HG02588 (cell line): ENCODE results near the gene GCLC.
"Not testable (repeated sequence)": the region's sequence is repeated elsewhere in the genome, so short reads cannot be mapped to it uniquely, and the experiment has no call there.

ENCODE experiments used
- ATAC-seq: cut with Tn5 transposase; IDR thresholded peaks from one replicate; pipeline ENCODE4 v1.9.1; 2021; ENCODE audit warnings: mild to moderate bottlenecking, moderate library complexity; ENCODE audit not compliant: unreplicated experiment

The GCLC gene

DNA sequence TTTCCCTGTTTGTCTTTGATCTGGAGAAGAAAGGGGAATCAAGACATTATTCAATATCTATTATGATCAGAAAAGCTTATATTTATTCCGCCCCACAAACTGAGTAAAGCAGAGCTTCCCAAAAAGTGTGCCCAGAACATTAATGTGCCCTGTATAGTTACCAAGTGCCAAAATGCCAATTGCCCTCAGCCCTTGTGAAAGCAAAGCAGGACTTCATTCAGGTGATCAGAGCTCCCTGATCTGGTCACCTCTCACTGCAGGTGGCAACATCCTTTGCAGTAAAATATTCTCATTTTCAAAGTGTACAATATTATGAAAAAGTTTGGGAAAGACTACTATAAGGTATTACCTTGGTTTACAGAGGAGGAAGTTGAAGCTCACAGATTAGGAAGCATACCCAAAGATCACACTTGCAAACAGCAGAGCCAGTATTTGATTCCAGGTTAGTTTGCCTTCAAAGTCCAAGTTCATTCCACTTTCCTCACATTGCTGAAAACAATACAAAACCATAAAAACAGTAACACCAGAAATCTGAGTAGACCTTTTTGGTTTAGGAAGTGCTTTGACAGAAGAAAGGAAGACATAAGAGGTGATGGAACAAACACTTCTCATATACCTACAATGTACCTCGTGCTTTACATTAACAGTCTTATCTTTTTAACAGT lies 19.6 kb upstream of the GCLC start:
- ATAC-seq, result no peak

DNA sequence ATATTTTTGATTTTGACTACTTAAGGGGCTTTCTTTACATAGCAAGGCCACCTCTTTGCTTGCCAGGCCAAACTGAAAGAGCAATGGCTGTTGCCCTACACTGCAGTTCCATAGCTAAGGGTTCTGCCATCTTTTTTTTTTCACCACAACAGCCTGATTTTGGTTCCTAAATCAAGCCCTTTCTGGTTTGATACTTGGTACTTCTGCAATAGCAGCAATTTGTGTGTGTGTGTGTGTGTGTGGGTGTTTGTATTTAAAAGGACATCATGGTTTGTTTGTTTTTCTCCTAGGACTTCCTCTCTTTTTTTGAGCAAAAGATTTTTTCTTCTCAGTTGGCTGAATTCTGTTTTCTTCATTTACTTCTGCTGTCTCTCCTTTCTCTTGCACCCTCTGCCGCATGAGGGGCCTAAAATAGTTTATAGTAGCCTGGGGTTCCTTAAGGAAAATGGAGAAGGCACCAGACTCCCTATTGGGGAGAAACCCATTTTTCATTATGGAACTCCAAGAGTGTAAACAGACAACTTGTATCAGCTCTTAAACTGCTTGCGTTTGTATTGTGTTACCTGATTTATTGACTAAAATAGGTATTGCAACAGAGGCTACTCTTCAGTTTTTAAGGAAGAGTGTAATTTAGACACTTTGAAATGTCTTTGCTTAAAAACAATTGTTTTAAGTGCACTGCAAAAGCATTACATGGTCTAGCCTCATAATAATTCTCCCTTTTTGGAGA lies 12.2 kb upstream of the GCLC start:
- ATAC-seq, result no peak

DNA sequence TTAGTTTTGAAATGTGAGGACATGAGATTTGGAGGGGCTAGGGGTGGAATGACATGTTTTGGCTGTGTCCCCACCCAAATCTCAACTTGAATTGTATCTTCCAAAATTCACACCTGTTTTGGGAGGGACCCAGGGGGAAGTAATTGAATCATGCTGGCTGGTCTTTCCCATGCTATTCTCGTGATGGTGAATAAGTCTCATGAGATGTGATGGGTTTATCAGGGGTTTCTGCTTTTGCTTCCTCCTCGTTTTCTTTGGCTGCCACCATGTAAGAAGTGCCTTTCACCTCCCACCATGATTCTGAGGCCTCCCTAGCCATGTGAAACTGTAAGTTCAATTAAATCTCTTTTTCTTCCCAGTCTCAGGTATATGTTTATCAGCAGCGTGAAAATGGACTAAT lies 8.7 kb upstream of the GCLC start:
- ATAC-seq, result not testable (repeated sequence)

DNA sequence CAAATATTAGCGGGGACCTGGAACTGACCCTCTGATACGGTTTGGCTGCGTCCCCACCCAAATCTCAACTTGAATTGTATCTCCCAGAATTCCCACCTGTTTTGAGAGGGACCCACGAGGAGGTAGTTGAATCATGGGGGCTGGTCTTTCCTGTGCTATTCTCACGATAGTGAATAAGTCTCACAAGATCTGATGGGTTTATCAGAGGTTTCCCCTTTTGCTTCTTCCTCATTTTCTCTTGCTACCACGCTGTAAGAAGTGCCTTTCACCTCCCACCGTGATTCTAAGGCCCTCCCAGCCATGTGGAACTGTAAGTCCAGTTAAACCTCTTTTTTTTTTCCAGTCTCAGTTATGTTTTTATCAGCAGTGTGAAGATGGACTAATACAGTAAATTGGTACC lies 6.8 kb upstream of the GCLC start:
- ATAC-seq, result not testable (repeated sequence)

DNA sequence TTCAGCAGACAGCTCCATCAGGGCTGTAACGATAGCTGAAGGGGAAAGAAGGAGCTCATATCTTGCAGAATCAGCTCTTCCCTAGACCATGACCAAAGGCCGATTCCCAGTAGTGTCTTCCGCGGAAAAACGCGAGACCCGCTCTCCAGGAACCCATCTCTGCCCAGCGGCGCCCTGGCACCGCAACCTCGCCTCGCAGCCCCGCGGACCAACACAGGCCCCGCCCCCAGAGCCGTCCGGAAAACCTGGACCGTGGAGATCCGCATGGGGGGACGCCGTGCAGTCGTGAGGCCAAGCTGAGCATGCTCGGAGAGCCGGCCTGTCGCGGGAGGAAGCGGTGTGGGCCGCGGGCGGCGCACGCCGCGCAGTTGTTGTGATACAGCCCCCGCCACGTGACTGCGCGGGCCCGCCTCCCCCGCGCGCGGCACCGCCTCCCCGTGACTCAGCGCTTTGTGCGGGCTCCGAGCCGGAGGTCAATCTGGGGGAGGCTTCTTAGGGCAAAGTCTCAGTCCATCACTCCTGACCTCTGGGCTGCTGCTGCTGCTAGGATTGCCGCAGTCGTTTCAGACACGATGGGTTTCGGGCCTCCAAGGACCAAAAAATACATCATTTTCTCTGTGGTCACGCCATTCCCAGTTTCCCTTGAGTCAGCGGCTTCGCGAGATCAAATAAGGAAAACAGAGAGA lies 3.1 kb upstream of the GCLC start:
- ATAC-seq, result peak; percentile 76

DNA sequence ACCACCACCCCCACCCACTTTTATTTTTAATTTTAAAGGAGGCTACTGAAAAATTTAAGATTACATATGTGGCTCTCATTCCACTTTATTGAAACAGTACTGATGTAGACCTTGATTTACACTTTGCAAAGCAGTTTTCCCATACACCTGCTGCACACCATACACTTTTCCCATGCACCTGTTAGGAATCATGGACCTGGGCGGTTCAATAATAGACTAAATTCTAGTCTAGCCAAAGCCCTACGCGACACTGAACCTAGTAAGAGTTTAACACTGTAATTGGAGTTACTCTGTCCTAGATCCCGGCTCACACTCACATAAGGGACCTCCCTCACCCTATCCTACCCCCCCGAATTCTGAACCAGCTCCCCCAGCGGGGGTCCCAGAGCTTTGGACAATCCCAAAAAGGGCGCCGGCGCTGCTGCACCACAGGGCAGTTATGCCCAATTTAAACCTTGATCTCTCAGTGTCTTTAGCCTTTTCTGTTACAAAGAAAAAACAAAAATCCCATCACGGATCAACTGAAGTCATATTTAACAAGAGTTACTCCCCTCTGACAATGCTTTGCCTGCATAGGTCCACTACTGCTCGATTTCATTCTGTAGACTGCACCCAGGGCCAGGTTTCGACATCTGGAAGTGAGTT lies 2.4 kb upstream of the GCLC start:
- ATAC-seq, result no peak

DNA sequence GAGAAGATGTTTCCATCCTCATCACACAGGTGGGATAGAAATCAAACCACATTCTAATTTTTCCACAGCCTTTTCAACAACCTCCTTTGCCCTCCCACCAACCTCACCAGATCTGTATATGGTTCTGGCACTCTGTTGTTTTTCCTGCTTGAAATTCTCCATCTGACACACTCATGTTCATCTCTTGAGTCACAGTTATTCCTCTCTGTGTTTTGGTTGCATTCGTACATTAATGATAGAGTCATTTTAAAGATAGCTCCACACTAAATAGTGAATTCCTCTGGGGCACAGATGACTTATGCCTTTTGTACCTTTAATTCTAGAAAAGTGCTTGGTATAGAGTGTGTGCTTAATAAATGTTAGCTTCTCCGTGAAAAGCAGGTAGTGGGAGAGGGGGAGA lies 1.4 kb upstream of the GCLC start:
- no peak for ATAC-seq

DNA sequence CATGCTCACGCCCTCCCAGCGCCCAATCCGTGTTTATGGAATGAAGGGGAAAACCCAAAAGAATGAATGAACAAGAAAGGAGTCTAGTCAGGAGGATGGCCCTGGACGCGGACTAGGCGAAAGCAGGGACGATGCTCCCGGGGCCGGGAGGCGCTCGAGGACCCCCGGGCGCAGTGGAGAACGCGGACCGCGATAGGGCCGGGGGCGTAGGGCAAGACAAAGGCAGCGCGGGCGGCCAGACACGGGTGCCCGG lies 758 bp downstream of the GCLC start:
- ATAC-seq, result no peak

DNA sequence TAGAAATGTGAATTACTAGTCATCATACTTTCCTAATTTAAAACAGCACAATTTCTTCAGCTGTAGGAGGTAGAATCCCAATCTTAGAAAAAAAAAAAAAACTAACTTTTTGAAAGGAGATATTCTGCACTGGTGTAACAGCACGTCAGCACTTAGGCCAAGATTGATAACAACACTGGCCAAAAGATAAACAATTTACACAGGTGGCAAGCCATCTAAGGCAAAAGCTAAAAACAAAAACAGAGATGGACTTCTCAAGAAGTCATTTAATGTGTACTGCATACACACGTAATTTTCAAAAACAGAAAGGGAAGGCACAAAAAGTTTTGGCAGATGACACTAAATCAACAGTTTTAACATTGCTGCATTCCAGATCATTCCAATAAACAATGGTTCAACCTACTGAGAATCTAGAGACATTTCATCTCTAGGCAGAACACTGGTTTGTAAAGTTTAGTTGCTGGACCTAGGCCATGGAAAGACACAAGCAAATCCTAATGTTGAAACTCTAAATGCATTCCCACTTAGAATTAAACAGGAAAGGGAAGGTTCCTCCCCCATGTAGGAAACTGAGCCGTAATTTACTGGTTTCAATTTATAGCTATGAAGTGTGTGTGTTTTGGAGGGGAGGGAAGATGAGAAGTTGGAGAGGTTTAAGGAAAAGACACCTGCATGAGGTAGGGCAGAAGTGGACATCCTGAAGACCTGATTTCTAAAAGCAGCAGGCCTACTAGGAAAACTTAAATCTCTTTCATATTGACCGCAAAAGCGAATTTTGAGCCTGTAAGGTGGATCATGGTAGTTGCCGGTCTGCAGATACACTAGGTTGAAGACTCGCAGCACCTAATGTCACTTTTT lies 1.3 kb downstream of the GCLC start:
- no peak for ATAC-seq

DNA sequence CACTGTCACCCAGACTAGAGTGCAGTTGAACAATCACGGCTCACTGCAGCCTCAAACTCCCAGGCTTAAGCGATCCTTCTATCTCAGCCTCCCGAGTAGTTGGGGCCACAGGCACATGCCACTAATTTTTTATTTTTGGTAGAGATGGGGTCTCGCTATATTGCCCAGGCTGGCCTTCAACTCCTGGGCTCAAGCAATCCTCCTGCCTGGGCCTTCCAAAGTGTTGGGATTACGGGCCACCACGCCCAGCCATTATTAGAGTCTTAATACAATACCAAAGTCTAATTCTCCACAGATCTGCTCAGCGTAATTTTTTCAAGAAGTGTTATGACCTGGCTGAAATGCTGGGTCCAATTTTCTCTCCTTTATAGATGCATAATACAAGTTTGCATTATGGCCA lies 3.0 kb downstream of the GCLC start:
- no peak for ATAC-seq

DNA sequence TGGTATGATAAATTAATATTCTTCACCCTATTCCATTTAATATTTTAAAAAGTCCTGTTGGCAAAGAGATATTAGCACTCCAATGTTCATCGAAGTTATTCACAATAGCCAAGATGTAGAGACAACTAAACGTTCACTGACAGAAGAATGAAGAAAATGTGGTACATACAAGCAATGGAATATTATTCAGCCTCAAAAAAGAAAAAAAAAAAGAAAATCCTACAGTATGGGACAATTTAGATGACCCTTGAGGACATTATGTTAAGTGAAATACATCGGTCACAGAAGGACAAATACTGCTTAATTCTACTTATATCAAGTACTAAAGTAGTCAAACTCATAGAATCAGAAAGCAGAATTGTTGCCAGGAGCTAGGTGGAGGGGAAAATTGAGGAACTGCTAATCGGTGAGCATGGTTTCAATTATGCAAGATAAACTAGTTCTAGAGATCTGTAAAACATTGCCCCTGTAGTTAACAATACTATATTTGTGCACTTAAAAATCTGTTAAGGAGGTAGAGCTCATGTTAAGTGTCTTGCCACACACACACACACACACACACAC lies 4.7 kb downstream of the GCLC start:
- no peak for ATAC-seq

DNA sequence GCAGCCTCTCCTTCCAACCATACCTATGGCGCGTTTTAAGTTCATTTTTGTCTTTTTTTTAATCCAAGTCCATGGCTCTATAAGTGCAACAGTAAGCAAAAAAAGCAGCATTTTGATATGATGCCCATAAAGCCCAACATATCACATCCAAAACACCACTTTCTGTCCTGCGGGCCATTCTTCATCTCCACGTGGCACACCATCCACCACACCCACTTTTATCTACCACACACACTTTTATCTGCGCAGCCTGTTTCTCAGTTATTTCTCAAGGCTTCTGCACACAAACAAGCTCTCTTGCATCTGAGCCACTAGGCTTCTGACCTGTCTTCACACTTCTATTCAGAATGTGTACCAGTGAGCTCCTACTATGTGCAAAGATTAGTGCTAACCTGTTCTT lies 5.3 kb downstream of the GCLC start:
- ATAC-seq, result no peak

DNA sequence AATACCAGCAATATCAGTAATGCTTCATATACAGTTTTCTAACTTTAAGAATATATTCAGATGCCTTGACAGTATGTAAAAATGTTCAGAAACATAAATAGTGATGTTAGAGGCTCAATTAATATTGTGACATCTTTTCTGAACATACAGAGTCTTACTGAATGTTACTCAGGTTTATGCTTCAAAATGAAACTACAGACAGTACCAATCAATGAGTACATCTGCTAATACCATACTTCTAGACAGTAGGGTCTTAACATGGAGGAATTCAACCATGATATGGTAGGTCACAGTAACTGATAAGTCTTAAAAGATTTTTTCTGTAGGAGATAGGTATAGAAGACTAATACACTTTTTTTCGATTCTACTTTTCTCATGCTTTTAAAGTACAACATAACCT lies 8.3 kb downstream of the GCLC start:
- ATAC-seq, result no peak

DNA sequence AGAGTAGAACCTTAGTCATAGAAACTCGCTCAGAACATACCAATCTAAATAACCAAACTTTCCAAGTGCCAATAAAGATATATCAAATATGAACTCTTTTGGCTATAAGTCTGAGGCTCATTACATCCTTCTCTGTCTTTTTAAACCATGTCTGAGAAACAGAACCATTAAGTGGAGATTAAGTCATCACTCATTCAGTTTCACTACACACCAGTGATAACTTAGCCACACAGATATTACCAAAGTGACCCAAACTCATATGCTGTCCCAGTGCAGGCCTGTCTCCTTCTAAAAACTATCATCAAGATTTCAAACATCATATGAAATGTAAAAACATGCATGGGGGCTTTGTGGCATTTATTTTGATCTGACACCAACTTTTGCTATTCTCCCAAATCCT lies 12.0 kb downstream of the GCLC start:
- ATAC-seq, result no peak

DNA sequence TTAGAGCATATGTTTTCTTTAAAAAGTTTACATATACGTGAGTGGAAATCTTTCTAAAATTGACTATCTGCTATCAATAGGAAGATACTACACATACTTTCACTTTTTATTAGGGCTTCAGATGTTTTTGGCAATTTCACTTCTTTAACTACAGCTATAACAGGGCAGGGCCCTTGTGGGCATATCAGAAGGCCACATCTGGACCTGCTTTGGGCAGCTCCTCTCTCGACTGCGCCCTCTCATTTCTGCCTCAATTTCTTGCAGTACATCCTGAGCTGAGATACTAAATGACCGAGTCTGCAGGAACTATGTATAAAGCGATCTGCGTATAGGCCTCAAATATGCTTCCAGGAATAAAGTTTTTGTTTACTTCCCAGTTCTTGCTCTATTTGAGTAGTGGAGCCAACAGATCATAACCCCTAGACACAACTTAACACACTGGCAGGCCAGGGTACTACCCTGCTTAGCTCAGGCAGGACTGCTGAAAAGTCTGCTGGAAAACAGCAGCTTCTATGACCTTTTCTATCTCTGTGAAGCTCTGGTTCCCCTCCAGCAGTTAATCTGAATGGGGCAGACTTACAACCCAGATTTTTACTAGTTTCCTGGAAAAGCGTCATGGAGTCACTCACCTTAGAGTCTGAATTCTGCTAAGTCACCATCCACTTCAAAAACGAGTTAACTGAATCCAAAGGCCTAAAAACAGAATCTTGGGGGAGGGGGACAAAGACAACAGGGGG lies 12.7 kb downstream of the GCLC start:
- no peak for ATAC-seq

DNA sequence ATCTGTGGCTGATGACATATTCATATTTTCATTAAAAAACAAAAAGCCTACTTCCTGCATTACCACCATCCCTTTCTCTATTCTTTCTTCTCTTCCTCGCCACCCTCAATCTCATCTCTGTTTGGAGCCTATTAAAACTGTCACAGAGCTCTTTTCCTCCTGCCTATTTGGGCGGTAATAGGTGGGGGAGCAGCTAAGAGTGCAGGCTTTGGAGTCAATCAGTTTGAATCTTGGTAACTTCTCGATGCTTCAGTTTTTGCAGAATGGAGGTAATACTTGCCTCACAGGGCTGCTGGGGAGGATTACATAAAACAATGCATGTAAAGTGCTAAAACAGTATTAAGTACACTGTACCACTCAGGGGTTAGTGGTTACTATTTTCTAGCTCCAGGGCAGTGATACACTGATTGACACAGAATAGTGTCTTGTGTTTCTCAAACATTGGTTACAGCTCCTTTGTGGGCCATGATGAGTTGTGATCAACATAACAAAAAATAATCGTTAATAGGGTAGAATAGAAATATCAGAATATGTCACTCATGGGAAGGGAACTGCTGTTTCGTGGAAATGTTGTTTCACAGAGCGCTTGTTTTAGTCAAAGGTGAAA lies 14.0 kb downstream of the GCLC start:
- ATAC-seq, result no peak

DNA sequence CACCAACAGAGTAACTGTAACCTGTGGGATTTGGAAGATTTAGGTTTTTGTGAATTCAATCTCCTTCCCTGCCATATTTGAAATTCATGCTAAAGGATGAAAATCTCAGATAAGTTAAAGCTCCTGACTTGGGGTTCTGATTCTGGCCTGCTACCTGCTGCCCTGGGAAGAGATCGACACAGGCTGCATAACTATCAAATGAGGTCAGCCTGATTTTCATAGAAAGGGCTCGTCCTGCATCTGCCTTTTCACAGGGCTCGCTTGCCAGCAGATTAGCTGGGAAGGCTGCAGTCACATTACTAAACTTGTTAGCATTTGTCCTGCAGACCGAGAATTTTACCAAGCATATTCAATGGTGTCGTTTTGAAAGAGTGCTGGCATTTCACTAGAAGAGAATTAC lies 14.6 kb downstream of the GCLC start:
- no peak for ATAC-seq

DNA sequence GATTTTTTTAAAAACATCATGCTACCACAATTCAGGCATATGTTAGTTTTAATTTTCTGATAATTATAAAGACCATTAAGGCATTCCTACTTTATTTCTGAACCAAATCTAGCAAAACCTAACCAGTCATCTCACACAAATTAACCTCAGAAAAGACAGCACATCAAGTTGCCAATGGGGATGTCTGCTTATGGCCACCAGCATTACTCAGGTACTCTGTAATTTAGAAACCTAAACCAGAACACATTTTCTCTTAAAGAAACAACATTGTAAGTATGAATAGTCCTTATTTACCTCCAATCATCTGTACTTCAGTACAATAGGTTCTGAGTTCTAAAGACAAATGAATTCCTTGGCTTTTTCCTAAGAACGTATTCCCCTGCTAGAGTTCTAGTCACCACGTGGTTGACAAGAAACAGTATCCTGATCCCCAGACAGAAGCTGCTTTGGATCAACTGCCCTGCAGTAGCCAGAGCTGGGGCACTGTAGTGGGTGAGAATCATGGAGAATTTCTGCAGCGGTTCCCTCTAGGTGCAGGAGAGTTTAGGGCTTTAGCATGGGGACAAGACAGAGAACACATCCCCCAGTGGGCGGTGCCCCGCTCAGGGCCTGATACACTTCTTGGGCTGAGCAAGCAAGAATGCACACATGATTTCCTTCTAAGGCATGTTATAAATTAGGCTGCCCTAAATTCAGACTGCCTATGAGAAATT lies 15.4 kb downstream of the GCLC start:
- ATAC-seq, result no peak

DNA sequence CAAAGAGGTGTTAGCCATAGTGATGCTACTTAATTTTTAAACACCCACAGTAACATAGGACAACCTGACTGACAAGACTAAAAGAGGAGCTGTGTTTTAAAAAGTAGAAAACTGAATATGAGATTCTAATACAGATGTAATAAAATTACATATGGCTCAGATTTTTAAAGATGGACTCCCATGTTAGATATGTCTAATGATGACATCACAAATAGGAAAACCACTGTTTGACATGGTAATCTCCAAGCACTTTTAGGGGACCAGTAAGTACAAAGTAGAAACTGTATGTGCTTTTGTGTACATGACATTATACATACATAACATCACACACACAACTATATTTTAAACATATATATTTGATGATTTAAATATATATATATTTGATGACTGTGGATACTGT lies 16.8 kb downstream of the GCLC start:
- no peak for ATAC-seq
